ENCODE results near the gene DVL3.

DVL3 gene

DNA sequence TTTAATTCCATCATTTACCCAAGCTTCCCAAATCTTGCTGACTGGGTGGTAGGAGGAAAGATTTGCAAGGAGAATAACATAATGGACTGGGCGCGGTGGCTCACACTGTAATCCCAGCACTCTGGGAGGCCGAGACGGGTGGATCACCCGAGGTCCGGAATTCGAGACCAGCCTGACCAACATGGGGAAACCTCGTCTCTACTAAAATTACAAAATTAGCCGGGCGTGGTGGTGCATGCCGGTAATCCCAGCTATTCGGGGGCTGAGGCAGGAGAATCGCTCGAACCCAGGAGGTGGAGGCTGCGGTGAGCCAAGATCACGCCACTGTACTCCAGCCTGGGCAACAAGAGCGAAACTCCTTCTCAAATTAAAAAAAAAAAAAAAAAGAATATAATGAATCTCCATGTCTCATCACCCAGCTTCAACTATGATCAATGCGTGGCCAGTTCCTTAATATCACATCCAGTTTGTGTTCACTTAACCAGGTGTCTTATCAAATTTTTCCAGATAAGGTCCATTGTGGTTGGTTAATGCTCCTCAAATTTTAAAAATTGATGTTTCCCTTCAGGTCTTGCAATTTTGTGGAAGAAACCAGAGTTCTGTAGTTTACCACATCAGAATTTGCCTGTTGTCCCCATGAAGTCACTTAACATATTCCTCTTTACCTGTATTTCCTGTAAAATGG lies 29.5 kb downstream of the DVL3 start:
- H3K27ac ChIP-seq: peak overlapping the region in 9 of 11 experiments; percentile 80 to 94 (median 84); a peak in 15 of 22 replicates
- no peaks in the 10 kb centered on the region for H3K9me3 ChIP-seq (replicated peaks in 1 of 11)
- peak overlapping the region; percentile 77 to 96 (median 90); a peak in 21 of 22 replicates for H3K4me2 ChIP-seq
- H4K20me1 ChIP-seq: peaks cover 22 to 49% (median 39%) of the 10 kb centered on the region in 11 experiments; a peak in 21 of 22 replicates
- H3K27me3 ChIP-seq: no peaks in the 10 kb centered on the region
- TF ChIP-seq Cebpa-rat (IDR thresholded peaks at IDR 0.05): no peak
- H3K4me3 ChIP-seq: peak overlapping the region in 2 of 10 experiments; percentile 47 to 97; a peak in 1 of 20 replicates
- H3K4me1 ChIP-seq: peaks cover 22 to 80% (median 34%) of the 10 kb centered on the region in 10 experiments
- peaks cover 72 to 80% (median 76%) of the 10 kb centered on the region in 11 experiments for H3K36me3 ChIP-seq
- H3K9ac ChIP-seq: peak overlapping the region in 10 of 11 experiments; percentile 42 to 92 (median 88); a peak in 17 of 22 replicates

DNA sequence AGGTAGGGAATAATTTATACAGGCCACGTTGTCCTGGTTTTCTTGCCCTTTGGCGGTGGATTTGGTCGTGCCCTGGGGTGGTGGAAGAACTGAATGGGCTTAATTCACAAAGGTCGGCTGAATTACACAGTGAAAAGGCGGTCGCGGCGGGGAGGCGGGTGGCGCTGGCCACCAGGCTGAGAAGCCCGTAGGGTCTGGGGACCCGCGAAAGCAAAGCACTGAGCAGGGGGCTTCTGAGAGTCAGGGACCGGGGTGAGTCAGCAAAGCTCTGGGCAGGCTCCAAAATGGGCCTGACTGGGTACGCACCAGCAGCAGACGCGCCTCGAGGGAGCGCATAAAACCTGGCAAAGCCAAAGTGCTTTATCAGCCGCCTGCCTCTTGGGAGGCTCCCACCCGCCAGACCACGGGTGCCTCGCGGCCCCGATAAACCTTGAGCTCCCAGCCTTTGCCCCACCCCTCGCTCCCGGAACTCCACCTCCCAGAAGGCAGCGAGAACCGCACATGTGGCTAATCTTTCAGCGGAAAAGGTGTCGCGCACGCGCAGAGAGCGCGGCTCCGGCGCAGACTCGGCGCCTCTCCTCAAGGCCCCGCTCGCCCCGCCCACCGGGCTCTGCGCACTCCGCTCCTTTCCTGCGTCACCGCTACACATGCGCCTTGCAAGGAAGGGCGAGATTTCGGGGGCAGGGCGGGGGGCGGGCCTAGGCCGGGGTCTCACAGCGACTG lies 30.4 kb downstream of the DVL3 start:
- peak overlapping the region; percentile 83 to 92 (median 90) for H3K9ac ChIP-seq
- peaks cover 72 to 80% (median 76%) of the 10 kb centered on the region in 11 experiments for H3K36me3 ChIP-seq
- peak overlapping the region; percentile 77 to 100 (median 90) for H3K4me2 ChIP-seq
- H3K27me3 ChIP-seq: no peaks in the 10 kb centered on the region
- no peaks in the 10 kb centered on the region for H3K9me3 ChIP-seq (replicated peaks in 1 of 11)
- no peak for TF ChIP-seq Cebpa-rat (IDR thresholded peaks at IDR 0.05)
- peaks cover 22 to 71% (median 30%) of the 10 kb centered on the region in 10 experiments for H3K4me1 ChIP-seq
- H4K20me1 ChIP-seq: peaks cover 22 to 53% (median 43%) of the 10 kb centered on the region in 11 experiments; a peak in 21 of 22 replicates
- peak overlapping the region; percentile 80 to 94 (median 84) for H3K27ac ChIP-seq
- H3K4me3 ChIP-seq: peak overlapping the region; percentile 80 to 99 (median 90)

DNA sequence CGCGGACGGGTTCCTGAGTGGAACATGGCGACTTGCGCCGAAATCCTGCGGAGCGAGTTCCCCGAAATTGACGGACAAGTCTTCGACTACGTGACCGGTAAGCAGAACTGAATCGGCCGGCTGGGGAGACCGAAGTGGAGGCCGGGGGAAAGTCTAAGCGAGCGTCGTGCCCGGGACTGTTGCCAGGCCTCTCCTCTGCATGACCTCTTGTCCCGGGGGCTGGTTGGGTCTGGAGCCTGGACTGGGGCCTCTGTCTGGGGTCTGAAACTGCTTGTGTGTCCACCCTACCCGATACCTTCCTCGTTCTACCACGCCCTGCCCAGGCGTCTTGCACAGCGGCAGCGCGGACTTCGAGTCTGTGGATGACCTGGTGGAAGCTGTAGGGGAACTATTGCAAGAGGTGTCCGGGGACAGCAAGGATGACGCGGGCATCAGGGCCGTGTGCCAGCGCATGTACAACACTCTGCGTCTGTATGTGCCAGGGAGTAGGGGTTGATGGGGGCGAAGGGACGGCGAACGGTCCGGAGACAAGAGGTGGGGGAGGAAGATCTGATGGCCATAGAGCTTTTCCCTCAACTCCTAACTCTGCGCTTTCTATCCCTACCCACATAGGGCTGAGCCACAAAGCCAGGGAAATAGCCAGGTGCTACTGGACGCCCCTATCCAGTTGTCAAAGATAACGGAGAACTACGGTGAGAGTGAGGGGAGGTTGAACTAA lies 31.2 kb downstream of the DVL3 start, which contains the start of gene ABCF3:
Gene ABCF3, plus strand, starts transcription at position 16 of the 718 bp plus-strand sequence. Its CDS starts 9 bp downstream, at position 25.
- no peak for TF ChIP-seq Cebpa-rat (IDR thresholded peaks at IDR 0.05)
- peaks cover 72 to 80% (median 76%) of the 10 kb centered on the region in 11 experiments for H3K36me3 ChIP-seq

DNA sequence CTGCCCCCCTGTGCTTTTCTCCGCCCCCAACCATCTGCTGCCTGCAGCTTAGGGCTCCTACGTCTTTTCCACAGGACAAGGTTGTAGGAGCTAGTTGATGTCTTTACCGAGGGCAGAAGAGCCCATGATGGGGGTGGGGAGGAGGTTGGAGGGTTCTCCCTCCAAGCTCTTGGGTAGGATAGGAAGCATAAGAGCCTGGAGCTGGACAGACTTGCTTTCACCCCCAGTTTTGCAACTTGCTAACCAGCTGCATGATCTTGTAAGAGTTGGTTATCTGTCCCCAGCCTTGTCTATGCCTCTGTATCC lies 31.7 kb downstream of the DVL3 start:
- Histone ChIP-seq H3K9ac (peak overlapping the region; percentile 83 to 92 (median 90)), H3K4me2 (peak overlapping the region; percentile 93 to 100 (median 97)), H3K27ac (peak overlapping the region; percentile 73 to 92 (median 81)), H3K9me3 (replicated peaks in 1 of 11) (no peaks in the 10 kb centered on the region), H4K20me1 (peaks cover 22 to 57% (median 51%) of the 10 kb centered on the region in 11 experiments; a peak in 21 of 22 replicates), H3K4me3 (peak overlapping the region; percentile 80 to 99 (median 90)), H3K36me3 (peaks cover 72 to 80% (median 76%) of the 10 kb centered on the region in 11 experiments), H3K27me3 (no peaks in the 10 kb centered on the region), H3K4me1 (peaks cover 22 to 58% (median 30%) of the 10 kb centered on the region in 10 experiments)
- TF ChIP-seq Cebpa-rat (IDR thresholded peaks at IDR 0.05): no peak

More for the DNA sequence above, 31.2 kb downstream of the DVL3 start, which contains the start of gene ABCF3:
- Histone ChIP-seq H3K4me2 (peak within 1 kb of the TSS; percentile 93 to 100 (median 97)), H3K4me3 (peak within 1 kb of the TSS; percentile 80 to 99 (median 90)), H3K9ac (peak within 1 kb of the TSS; percentile 83 to 92 (median 90)), H3K27me3 (no peaks in the 10 kb centered on the region), H3K9me3 (replicated peaks in 1 of 11) (no peaks in the 10 kb centered on the region), H4K20me1 (peaks cover 22 to 52% (median 49%) of the 10 kb centered on the region in 11 experiments; a peak in 21 of 22 replicates), H3K4me1 (peaks cover 22 to 63% (median 30%) of the 10 kb centered on the region in 10 experiments), H3K27ac (peak within 1 kb of the TSS; percentile 80 to 94 (median 84))

GRCh38 chr3:184188080-184188479 lies 32.9 kb downstream of the DVL3 start:
- Histone ChIP-seq H3K9ac (peak overlapping the region in 3 of 11 experiments; percentile 89 to 92 (median 92); a peak in 4 of 22 replicates), H3K4me3 (peak overlapping the region in 2 of 10 experiments; percentile 97 to 98; a peak in 1 of 20 replicates), H3K36me3 (peaks cover 72 to 80% (median 76%) of the 10 kb centered on the region in 11 experiments), H4K20me1 (peaks cover 22 to 66% (median 50%) of the 10 kb centered on the region in 11 experiments; a peak in 21 of 22 replicates), H3K27ac (no peak overlapping the region), H3K4me1 (peaks cover 22 to 49% (median 30%) of the 10 kb centered on the region in 10 experiments), H3K9me3 (replicated peaks in 1 of 11) (no peaks in the 10 kb centered on the region), H3K27me3 (no peaks in the 10 kb centered on the region), H3K4me2 (peak overlapping the region in 9 of 11 experiments; percentile 93 to 100 (median 96); a peak in 14 of 22 replicates)
- no peak for TF ChIP-seq Cebpa-rat (IDR thresholded peaks at IDR 0.05)

DNA sequence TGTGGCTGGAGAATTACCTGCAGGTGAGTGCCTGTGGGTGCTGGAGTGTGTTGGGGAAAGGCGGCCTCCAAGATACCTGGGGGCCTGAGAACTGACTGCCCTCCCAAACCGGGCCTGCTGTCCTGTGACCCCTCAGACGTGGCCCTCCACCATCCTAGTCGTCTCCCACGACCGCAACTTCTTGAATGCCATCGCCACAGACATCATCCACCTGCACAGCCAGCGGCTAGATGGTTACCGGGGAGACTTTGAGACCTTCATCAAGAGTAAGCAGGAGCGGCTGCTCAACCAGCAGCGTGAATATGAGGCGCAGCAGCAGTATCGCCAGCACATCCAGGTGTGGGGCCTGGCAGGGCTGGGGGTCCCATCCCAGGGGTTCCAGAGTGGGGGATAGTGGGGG lies 34.2 kb downstream of the DVL3 start:
- Histone ChIP-seq H4K20me1 (peaks cover 27 to 77% (median 60%) of the 10 kb centered on the region in 11 experiments; a peak in 21 of 22 replicates), H3K4me1 (peaks cover 22 to 36% (median 29%) of the 10 kb centered on the region in 10 experiments), H3K36me3 (peaks cover 72 to 80% (median 76%) of the 10 kb centered on the region in 11 experiments), H3K27me3 (no peaks in the 10 kb centered on the region), H3K27ac (no peak overlapping the region), H3K9ac (peak overlapping the region in 1 of 11 experiments; percentile 0; a peak in 1 of 22 replicates), H3K4me3 (no peak overlapping the region), H3K4me2 (no peak overlapping the region), H3K9me3 (replicated peaks in 1 of 11) (no peaks in the 10 kb centered on the region)
- no peak for TF ChIP-seq Cebpa-rat (IDR thresholded peaks at IDR 0.05)

DNA sequence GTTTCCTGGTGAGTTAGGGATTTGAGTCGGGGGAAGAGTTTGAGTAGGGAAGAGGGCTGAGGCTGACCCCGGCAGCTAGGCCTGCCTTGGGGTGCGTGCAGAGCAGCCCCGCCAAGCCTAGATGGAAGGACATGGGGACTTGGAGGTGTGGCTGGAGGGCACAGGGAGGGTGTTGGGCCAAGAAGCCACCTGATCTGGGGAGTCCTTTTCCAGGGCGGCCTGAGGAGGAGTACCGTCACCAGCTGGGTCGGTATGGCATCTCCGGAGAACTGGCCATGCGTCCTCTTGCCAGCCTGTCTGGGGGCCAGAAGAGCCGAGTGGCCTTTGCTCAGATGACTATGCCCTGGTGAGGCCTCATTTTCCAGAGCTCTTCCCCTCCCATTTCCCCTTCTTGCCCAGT lies 37.7 kb downstream of the DVL3 start:
- H3K9ac ChIP-seq: no peak overlapping the region
- H3K4me3 ChIP-seq: no peak overlapping the region
- peaks cover 77 to 90% (median 87%) of the 10 kb centered on the region in 11 experiments for H3K36me3 ChIP-seq
- H3K27ac ChIP-seq: no peak overlapping the region
- no peaks in the 10 kb centered on the region for H3K27me3 ChIP-seq
- no peak for TF ChIP-seq Cebpa-rat (IDR thresholded peaks at IDR 0.05)
- peaks cover under 1 to 11% (median 6%) of the 10 kb centered on the region in 10 experiments; a peak in 13 of 20 replicates for H3K4me1 ChIP-seq
- no peaks in the 10 kb centered on the region for H3K9me3 ChIP-seq (replicated peaks in 1 of 11)
- no peak overlapping the region for H3K4me2 ChIP-seq
- H4K20me1 ChIP-seq: peaks cover 16 to 84% (median 51%) of the 10 kb centered on the region in 11 experiments; a peak in 20 of 22 replicates

DNA sequence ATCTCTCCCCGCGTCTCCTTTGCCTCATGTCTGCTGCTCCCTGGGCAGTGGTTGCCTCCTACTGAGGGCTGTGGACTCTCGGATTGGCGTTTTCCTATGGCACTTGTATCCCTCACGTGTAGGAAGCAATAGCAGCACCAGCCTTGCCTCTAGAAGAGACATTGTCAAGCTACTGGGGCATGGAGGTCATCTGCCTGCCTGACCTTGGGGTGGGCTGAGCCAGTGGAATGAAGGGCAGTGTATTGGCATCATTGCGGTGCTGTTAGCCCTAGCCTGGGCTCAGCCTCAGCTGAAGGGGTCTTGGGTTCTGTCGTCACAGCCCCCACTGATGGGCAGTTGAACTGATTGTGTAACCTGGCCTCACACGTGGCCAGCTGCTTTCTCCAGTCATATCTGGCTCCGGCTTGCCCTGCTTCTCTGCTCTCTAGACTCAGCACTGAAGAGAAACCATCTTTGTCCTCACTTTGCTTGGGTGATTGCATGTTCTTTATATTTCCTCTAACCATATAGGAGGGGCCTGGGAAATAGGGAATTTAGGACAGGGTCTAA lies 38.9 kb downstream of the DVL3 start:
- Histone ChIP-seq H3K27me3 (no peaks in the 10 kb centered on the region), H4K20me1 (peaks cover 5 to 73% (median 39%) of the 10 kb centered on the region in 11 experiments; a peak in 20 of 22 replicates), H3K4me1 (no peaks in the 10 kb centered on the region; a peak in 1 of 20 replicates), H3K9ac (no peak overlapping the region), H3K9me3 (replicated peaks in 1 of 11) (no peaks in the 10 kb centered on the region), H3K4me2 (no peak overlapping the region), H3K4me3 (no peak overlapping the region), H3K27ac (no peak overlapping the region), H3K36me3 (peaks cover 65 to 78% (median 75%) of the 10 kb centered on the region in 11 experiments)
- no peak for TF ChIP-seq Cebpa-rat (IDR thresholded peaks at IDR 0.05)
